Measurements from ENCODE around the gene POU6F2. TPM values are rescaled to one million over a fixed set of nuclear protein-coding genes. Genes with fewer than 3 reads are reported as not detected.
A peak's percentile ranks its signal among the peaks of the same experiment; 100 is the strongest.

The POU6F2 gene
- total and polyA plus RNA-seq, 2 experiments from 2014 or later, result 7.2 to 7.3 TPM

- no peak overlapping the region for H2AFZ ChIP-seq
- peaks cover 2% of the 10 kb centered on the region for H3K27me3 Mint-ChIP-seq (ENCODE audit: insufficient read depth, low read depth, poor library complexity)
- H3F3A ChIP-seq (replicated peaks; ENCODE audit: low read depth), result no peaks in the 10 kb centered on the region
- DNase-seq (ENCODE audit: low spot score), result peak; percentile 47
- H4K20me1 ChIP-seq (replicated peaks; ENCODE audit: insufficient read depth), result no peaks in the 10 kb centered on the region; the same call in 1 of the 2 replicates
- no peaks in the 10 kb centered on the region for H3K9me3 Mint-ChIP-seq
- peaks cover 8% of the 10 kb centered on the region; the same call in 2 of the 3 replicates for H3K4me1 Mint-ChIP-seq
- no peaks in the 10 kb centered on the region; the same call in 2 of the 3 replicates for H3K36me3 Mint-ChIP-seq (ENCODE audit: low read depth)
- no peak overlapping the region for H3K4me3 Mint-ChIP-seq
- TF ChIP-seq POLR2AphosphoS5 (IDR thresholded peaks at IDR 0.05; ENCODE audit: low read depth), result no peak
- peak; percentile 64 to 73 for TF ChIP-seq CTCF (conservative IDR thresholded peaks at IDR 0.05; ENCODE audit: low read depth in 2 of 2)
- TF ChIP-seq EZH2 (IDR thresholded peaks at IDR 0.05; ENCODE audit: low read depth, unreplicated experiment), result no peak
- no peaks in the 10 kb centered on the region for H3K4me1 ChIP-seq (ENCODE audit: insufficient read depth)
- H3K27me3 ChIP-seq (ENCODE audit: insufficient read depth), result no peaks in the 10 kb centered on the region
- no peaks in the 10 kb centered on the region; the same call in 1 of the 2 replicates for H3K9me2 ChIP-seq (ENCODE audit: insufficient read depth)
- no peaks in the 10 kb centered on the region for H3K79me2 ChIP-seq (replicated peaks; ENCODE audit: insufficient read depth)
- no peaks in the 10 kb centered on the region for H3K36me3 ChIP-seq (ENCODE audit: insufficient read depth)
- H3K27ac ChIP-seq (ENCODE audit: low read depth), result no peak overlapping the region
- H3K27ac Mint-ChIP-seq, result no peak overlapping the region
- no peak overlapping the region for H3K4me3 ChIP-seq
- no peak overlapping the region for H3K4me2 ChIP-seq
- peak; percentile 60 for ATAC-seq
These were observed 409.0 kb downstream of the POU6F2 start for GRCh38 chr7:39386718-39387117.

- ATAC-seq, result no peak
- H3K36me3 Mint-ChIP-seq (ENCODE audit: low read depth), result no peaks in the 10 kb centered on the region
- H3K4me3 Mint-ChIP-seq, result no peak overlapping the region
- no peak overlapping the region for H3K27ac Mint-ChIP-seq
- no peaks in the 10 kb centered on the region for H3K9me3 Mint-ChIP-seq
- no peaks in the 10 kb centered on the region for H3K36me3 ChIP-seq (ENCODE audit: insufficient read depth)
- TF ChIP-seq ETS1 (IDR thresholded peaks at IDR 0.05) (no peak), ZNF114 (CRISPR knock-in tag; IDR thresholded peaks at IDR 0.05) (no peak)
- H3K4me2 ChIP-seq, result peak overlapping the region; percentile 26; the same call in 1 of the 2 replicates
- H3K79me2 ChIP-seq (replicated peaks; ENCODE audit: insufficient read depth), result no peaks in the 10 kb centered on the region
- H4K20me1 ChIP-seq (replicated peaks; ENCODE audit: insufficient read depth), result no peaks in the 10 kb centered on the region; the same call in 1 of the 2 replicates
- 0 out of 2 replicates have a peak overlapping the region, but pooled peaks have one; percentile 23 for H2AFZ ChIP-seq
- no peaks in the 10 kb centered on the region for H3F3A ChIP-seq (replicated peaks; ENCODE audit: low read depth)
- no peak overlapping the region for H3K27ac ChIP-seq (ENCODE audit: low read depth)
- H3K27me3 Mint-ChIP-seq (ENCODE audit: insufficient read depth, low read depth, poor library complexity), result no peaks in the 10 kb centered on the region
- H3K4me1 ChIP-seq (ENCODE audit: insufficient read depth), result peaks cover 7% of the 10 kb centered on the region
- no peak overlapping the region for H3K4me3 ChIP-seq
- H3K4me1 Mint-ChIP-seq, result peaks cover 22% of the 10 kb centered on the region
- no peaks in the 10 kb centered on the region for H3K27me3 ChIP-seq (ENCODE audit: insufficient read depth)
- no peak for DNase-seq (ENCODE audit: low spot score)
- no peaks in the 10 kb centered on the region for H3K9me2 ChIP-seq (ENCODE audit: insufficient read depth)
These were observed 414.4 kb downstream of the POU6F2 start for GRCh38 chr7:39392151-39392550.

GRCh38 chr7:39394105-39394680 lies 416.5 kb downstream of the POU6F2 start:
- no peaks in the 10 kb centered on the region for H3F3A ChIP-seq (replicated peaks; ENCODE audit: low read depth)
- no peak overlapping the region for H3K27ac Mint-ChIP-seq
- peaks cover 22% of the 10 kb centered on the region for H3K4me1 Mint-ChIP-seq
- H2AFZ ChIP-seq, result no peak overlapping the region
- H3K4me1 ChIP-seq (ENCODE audit: insufficient read depth), result peaks cover 7% of the 10 kb centered on the region
- no peak for ATAC-seq
- no peaks in the 10 kb centered on the region for H4K20me1 ChIP-seq (replicated peaks; ENCODE audit: insufficient read depth)
- H3K27me3 Mint-ChIP-seq (ENCODE audit: insufficient read depth, low read depth, poor library complexity), result no peaks in the 10 kb centered on the region
- H3K4me2 ChIP-seq, result no peak overlapping the region
- 0 out of 2 replicates have a peak, but pooled peaks cover under 1% of the 10 kb centered on the region for H3K9me2 ChIP-seq (ENCODE audit: insufficient read depth)
- no peaks in the 10 kb centered on the region for H3K27me3 ChIP-seq (ENCODE audit: insufficient read depth)
- no peak overlapping the region for H3K4me3 Mint-ChIP-seq
- DNase-seq (ENCODE audit: low spot score), result no peak
- no peaks in the 10 kb centered on the region for H3K79me2 ChIP-seq (replicated peaks; ENCODE audit: insufficient read depth)
- H3K27ac ChIP-seq (ENCODE audit: low read depth), result no peak overlapping the region
- no peaks in the 10 kb centered on the region for H3K36me3 Mint-ChIP-seq (ENCODE audit: low read depth)
- H3K9me3 Mint-ChIP-seq, result no peaks in the 10 kb centered on the region
- no peaks in the 10 kb centered on the region for H3K36me3 ChIP-seq (ENCODE audit: insufficient read depth)
- no peak overlapping the region for H3K4me3 ChIP-seq
- TF ChIP-seq ZNF114 (CRISPR knock-in tag; IDR thresholded peaks at IDR 0.05), result no peak
- no peak for TF ChIP-seq REST (IDR thresholded peaks at IDR 0.05; ENCODE audit: unreplicated experiment)

Measured in GM23338 (cell line).